CD14-positive monocyte (primary cell): ENCODE results near the gene LPA. TPM values are rescaled to one million over a fixed set of nuclear protein-coding genes. Genes with fewer than 3 reads are reported as not detected.
"Not testable (repeated sequence)": the region's sequence is repeated elsewhere in the genome, so short reads cannot be mapped to it uniquely, and the experiment has no call there.

Experiments
- DNase-seq, 3 donors: peaks; one replicate each; pipeline ENCODE4 v3.0.0-alpha.2; 2011 to 2022
- H2AFZ ChIP-seq: 2 replicates; pipeline ENCODE4 v1.6.0; 2012; ENCODE audit warnings: mild to moderate bottlenecking, low read depth, low read length, inconsistent platforms; ENCODE audit not compliant: insufficient read depth, poor library complexity, severe bottlenecking
- H3K27ac ChIP-seq, 2 donors: 1 replicate in 1 of 2; 2 replicates in 1 of 2; pipeline ENCODE4 v1.5.1; 2012 to 2013; ENCODE audit warnings: low read length in 2 of 2, control low read depth in 1 of 2, inconsistent platforms in 1 of 2, low read depth in 1 of 2, mild to moderate bottlenecking in 1 of 2
- H3K27me3 ChIP-seq, 2 donors: one replicate each; pipeline versions ENCODE4 v1.6.0 to v1.6.1; 2011 to 2013; ENCODE audit warnings: low read length in 2 of 2; ENCODE audit not compliant: control insufficient read depth in 2 of 2, insufficient read depth in 2 of 2
- H3K36me3 ChIP-seq, 2 donors: replicated peaks in 1 of 2; 1 replicate in 1 of 2; 2 replicates in 1 of 2; pipeline versions ENCODE4 v1.5.1 to v1.6.1; 2012 to 2013; ENCODE audit warnings: low read length in 2 of 2, control low read depth in 1 of 2, inconsistent platforms in 1 of 2, mild to moderate bottlenecking in 1 of 2; ENCODE audit not compliant: insufficient read depth in 2 of 2, control insufficient read depth in 1 of 2
- H3K4me1 ChIP-seq, 2 donors: 1 replicate in 1 of 2; 2 replicates in 1 of 2; pipeline versions ENCODE4 v1.5.1 to v1.6.1; 2012 to 2013; ENCODE audit warnings: low read length in 2 of 2, control low read depth in 1 of 2, inconsistent platforms in 1 of 2, mild to moderate bottlenecking in 1 of 2, moderate library complexity in 1 of 2; ENCODE audit not compliant: insufficient read depth in 2 of 2, control insufficient read depth in 1 of 2
- H3K4me2 ChIP-seq: replicated peaks from 2 replicates; pipeline ENCODE3; 2012; ENCODE audit warnings: low read length, moderate library complexity, mild to moderate bottlenecking; ENCODE audit not compliant: poor library complexity, severe bottlenecking; ENCODE audit errors: extremely low read depth
- H3K4me3 ChIP-seq, 3 experiments: fragments of 200-600 bp in 1 of 3; sonication (generic) in 1 of 3; replicated peaks in 1 of 3; 1 replicate in 2 of 3; 2 replicates in 1 of 3; pipeline ENCODE4 v1.5.1; 2011 to 2013; ENCODE audit warnings: low read length in 3 of 3, mild to moderate bottlenecking in 3 of 3, control low read depth in 2 of 3, low read depth in 2 of 3, inconsistent platforms in 1 of 3, moderate library complexity in 1 of 3
- H3K79me2 ChIP-seq: 2 replicates; pipeline ENCODE4 v1.6.0; 2012; ENCODE audit warnings: mild to moderate bottlenecking, control low read depth, inconsistent platforms, low read length, moderate library complexity; ENCODE audit not compliant: insufficient read depth
- H3K9ac ChIP-seq: 2 replicates; pipeline ENCODE4 v1.6.0; 2017; ENCODE audit warnings: low read length, mild to moderate bottlenecking; ENCODE audit not compliant: insufficient read depth, poor library complexity, severe bottlenecking
- H3K9me3 ChIP-seq, 2 donors: replicated peaks in 1 of 2; 1 replicate in 1 of 2; 2 replicates in 1 of 2; pipeline versions ENCODE4 v1.5.1 to v1.6.1; 2012 to 2013; ENCODE audit warnings: low read length in 2 of 2, control low read depth in 1 of 2; ENCODE audit not compliant: control insufficient read depth in 1 of 2, insufficient read depth in 1 of 2
- H4K20me1 ChIP-seq: 2 replicates; pipeline ENCODE4 v1.6.0; 2012; ENCODE audit warnings: mild to moderate bottlenecking, low read length, control low read depth, moderate library complexity; ENCODE audit not compliant: insufficient read depth
- H3K27ac Mint-ChIP-seq, 7 donors: one replicate each; pipeline ENCODE4 v1.8.0; 2020; ENCODE audit warnings: mild to moderate bottlenecking in 7 of 7, mixed read lengths in 7 of 7, moderate library complexity in 6 of 7, inconsistent platforms in 2 of 7
- H3K27me3 Mint-ChIP-seq, 3 donors: one replicate each; pipeline ENCODE4 v1.8.0; 2021 to 2022; ENCODE audit warnings: low read depth in 3 of 3, mild to moderate bottlenecking in 3 of 3, mixed read lengths in 3 of 3, moderate library complexity in 3 of 3, inconsistent platforms in 1 of 3
- H3K36me3 Mint-ChIP-seq, 2 donors: one replicate each; pipeline ENCODE4 v1.8.0; 2020; ENCODE audit warnings: mixed read lengths in 2 of 2, inconsistent platforms in 1 of 2, mild to moderate bottlenecking in 1 of 2
- H3K4me1 Mint-ChIP-seq: one replicate; pipeline ENCODE4 v1.8.0; 2020; ENCODE audit warnings: mild to moderate bottlenecking, mixed read lengths
- H3K4me3 Mint-ChIP-seq, 2 donors: one replicate each; pipeline ENCODE4 v1.8.0; 2020; ENCODE audit warnings: mild to moderate bottlenecking in 2 of 2, mixed read lengths in 2 of 2, moderate library complexity in 1 of 2
- H3K9me3 Mint-ChIP-seq, 7 donors: one replicate each; pipeline ENCODE4 v1.8.0; 2020 to 2022; ENCODE audit warnings: mixed read lengths in 7 of 7, mild to moderate bottlenecking in 6 of 7, moderate library complexity in 6 of 7, inconsistent platforms in 2 of 7
- WGBS: methylation state at CpG from one replicate; pipeline ENCODE4 v1.1.5; 2013; ENCODE audit warnings: missing lambda C conversion rate; ENCODE audit not compliant: insufficient coverage; 5-methylcytosine and 5-hydroxymethylcytosine counted together
- intact Hi-C, 2 donors: fragments of 100-400 bp; cut with micrococcal nuclease; formaldehyde crosslinking; loops; one replicate each; pipeline versions ENCODE4 v1.15.0 to v1.15.1; 2023
- polyA minus RNA-seq: library from RNA; depleted of rRNA, polyadenylated mRNA; stranded (reverse); fragments of >200 nt; gene quantifications from 2 replicates; pipeline ENCODE4 v1.2.3, GENCODE V29; 2012
- polyA plus RNA-seq, 3 donors: library from polyadenylated mRNA; depleted of rRNA in 1 of 3; unstranded in 2 of 3; stranded (reverse) in 1 of 3; fragments of 300-500 nt in 2 of 3; fragments of >200 nt in 1 of 3; fragmentation: Illumina TruSeq in 2 of 3; gene quantifications; 1 replicate in 2 of 3; 2 replicates in 1 of 3; pipeline ENCODE4 v1.2.3, GENCODE V29; 2012 to 2021
- total RNA-seq, 12 experiments: library from RNA in 1 of 12; stranded (reverse) in 1 of 12; fragments of 120-200 nt in 1 of 12; gene quantifications; one replicate each; pipeline ENCODE4 v1.2.4 and lab custom pipeline; 2013 to 2026; ENCODE audit warnings: mixed read lengths in 6 of 12, inconsistent platforms in 1 of 12

The LPA gene, protein sequence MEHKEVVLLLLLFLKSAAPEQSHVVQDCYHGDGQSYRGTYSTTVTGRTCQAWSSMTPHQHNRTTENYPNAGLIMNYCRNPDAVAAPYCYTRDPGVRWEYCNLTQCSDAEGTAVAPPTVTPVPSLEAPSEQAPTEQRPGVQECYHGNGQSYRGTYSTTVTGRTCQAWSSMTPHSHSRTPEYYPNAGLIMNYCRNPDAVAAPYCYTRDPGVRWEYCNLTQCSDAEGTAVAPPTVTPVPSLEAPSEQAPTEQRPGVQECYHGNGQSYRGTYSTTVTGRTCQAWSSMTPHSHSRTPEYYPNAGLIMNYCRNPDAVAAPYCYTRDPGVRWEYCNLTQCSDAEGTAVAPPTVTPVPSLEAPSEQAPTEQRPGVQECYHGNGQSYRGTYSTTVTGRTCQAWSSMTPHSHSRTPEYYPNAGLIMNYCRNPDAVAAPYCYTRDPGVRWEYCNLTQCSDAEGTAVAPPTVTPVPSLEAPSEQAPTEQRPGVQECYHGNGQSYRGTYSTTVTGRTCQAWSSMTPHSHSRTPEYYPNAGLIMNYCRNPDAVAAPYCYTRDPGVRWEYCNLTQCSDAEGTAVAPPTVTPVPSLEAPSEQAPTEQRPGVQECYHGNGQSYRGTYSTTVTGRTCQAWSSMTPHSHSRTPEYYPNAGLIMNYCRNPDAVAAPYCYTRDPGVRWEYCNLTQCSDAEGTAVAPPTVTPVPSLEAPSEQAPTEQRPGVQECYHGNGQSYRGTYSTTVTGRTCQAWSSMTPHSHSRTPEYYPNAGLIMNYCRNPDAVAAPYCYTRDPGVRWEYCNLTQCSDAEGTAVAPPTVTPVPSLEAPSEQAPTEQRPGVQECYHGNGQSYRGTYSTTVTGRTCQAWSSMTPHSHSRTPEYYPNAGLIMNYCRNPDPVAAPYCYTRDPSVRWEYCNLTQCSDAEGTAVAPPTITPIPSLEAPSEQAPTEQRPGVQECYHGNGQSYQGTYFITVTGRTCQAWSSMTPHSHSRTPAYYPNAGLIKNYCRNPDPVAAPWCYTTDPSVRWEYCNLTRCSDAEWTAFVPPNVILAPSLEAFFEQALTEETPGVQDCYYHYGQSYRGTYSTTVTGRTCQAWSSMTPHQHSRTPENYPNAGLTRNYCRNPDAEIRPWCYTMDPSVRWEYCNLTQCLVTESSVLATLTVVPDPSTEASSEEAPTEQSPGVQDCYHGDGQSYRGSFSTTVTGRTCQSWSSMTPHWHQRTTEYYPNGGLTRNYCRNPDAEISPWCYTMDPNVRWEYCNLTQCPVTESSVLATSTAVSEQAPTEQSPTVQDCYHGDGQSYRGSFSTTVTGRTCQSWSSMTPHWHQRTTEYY (N-terminal part only)
- total RNA-seq (2013) = 0.04 TPM
- not detected for polyA plus RNA-seq
- not detected in 2 replicates for polyA minus RNA-seq
- total RNA-seq (lab: John Stamatoyannopoulos, UW) = 0 to 0.90 (median 0.06) reads per million in 11 experiments

DNA sequence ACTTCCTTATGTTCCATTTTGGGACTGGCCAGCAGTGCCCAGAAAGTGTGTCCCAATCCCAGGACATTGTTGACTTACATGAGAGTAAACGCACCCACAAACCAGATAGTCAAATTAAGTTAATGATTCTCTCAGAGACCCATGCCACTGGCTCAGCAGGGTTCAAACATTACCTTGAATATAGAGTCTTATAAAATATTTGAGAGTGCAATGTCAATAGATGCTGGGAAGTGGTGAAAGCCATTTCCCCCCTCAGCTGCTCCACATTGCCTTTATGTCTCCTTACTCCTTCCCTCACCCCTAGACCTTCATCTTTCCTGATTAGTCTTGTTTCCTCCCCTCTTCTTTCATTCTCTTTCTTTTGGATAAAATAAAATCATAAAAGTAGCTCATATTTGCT is at the start of gene LPA:
Gene LPA (minus strand): TSS at position 78 of the 400 bp plus-strand sequence. CDS start 61 bp downstream, at position 17.
- H3K27ac ChIP-seq, H3K27ac Mint-ChIP-seq, H3K27me3 Mint-ChIP-seq, H3K36me3 ChIP-seq, H3K27me3 ChIP-seq, H3K4me2 ChIP-seq, H3K4me3 ChIP-seq, H4K20me1 ChIP-seq, H3K9me3 ChIP-seq, H3K4me1 ChIP-seq, DNase-seq, H3K9ac ChIP-seq, H3K4me3 Mint-ChIP-seq, H3K36me3 Mint-ChIP-seq, H3K4me1 Mint-ChIP-seq, intact Hi-C loops, H2AFZ ChIP-seq, H3K79me2 ChIP-seq, H3K9me3 Mint-ChIP-seq: not testable (repeated sequence)
- WGBS = no CpG with 5 or more reads among the region's 1 CpG

DNA sequence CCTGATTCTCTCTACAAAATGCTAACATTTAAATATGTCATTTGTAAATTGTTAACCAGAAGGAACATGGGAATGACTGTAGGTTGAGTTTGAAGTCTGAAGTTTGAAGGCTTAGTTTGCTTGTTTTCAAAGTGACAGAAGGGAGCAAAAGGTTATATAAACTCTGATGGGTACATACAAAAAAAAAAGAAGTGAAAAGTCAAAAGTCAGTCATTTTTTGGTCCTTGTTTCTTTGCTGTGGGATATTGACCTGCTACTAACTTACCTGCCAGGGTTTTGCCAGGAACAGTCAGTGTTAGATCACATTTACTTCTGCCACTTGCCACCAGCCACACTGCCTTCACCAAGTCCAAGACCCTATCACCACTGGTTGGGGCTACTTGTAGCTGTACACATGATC is 44.9 kb upstream of the LPA start:
- H3K4me1 ChIP-seq, H3K79me2 ChIP-seq, H3K4me3 Mint-ChIP-seq, H4K20me1 ChIP-seq, H2AFZ ChIP-seq, DNase-seq, H3K9me3 ChIP-seq, H3K27ac ChIP-seq, H3K4me3 ChIP-seq, H3K27ac Mint-ChIP-seq, H3K27me3 Mint-ChIP-seq, H3K36me3 ChIP-seq, H3K4me1 Mint-ChIP-seq, H3K9me3 Mint-ChIP-seq, H3K27me3 ChIP-seq, H3K9ac ChIP-seq, H3K36me3 Mint-ChIP-seq, H3K4me2 ChIP-seq, intact Hi-C loops: not testable (repeated sequence)

DNA sequence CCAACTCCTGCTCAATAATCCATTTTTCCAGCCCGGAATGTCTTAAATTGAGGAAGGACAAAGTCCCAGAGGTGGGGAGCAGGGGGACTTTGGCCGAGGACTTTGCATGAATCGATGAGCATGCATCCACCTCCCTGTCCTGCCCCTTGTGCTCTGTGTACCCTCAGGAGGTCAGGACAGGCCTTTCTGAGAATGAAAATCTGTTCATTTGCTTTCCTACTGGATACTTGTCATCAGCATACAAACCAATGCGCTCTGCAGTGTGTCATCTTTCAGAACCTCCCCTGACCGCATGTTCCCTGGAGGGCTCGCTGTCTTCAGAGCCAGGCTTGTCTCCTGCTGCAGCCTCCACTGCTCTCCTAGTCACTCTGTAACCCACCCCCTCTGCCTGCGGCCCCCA is 40.6 kb upstream of the LPA start:
- DNase-seq, H3K36me3 ChIP-seq, H3K27me3 Mint-ChIP-seq, intact Hi-C loops, H3K4me3 Mint-ChIP-seq, H3K4me2 ChIP-seq, H3K4me1 ChIP-seq, H3K4me1 Mint-ChIP-seq, H3K36me3 Mint-ChIP-seq, H3K9me3 ChIP-seq, H3K79me2 ChIP-seq, H3K27ac Mint-ChIP-seq, H3K9me3 Mint-ChIP-seq, H3K27ac ChIP-seq, H3K27me3 ChIP-seq, H2AFZ ChIP-seq, H3K4me3 ChIP-seq, H4K20me1 ChIP-seq, H3K9ac ChIP-seq: not testable (repeated sequence)
- 90% methylated on average over 4 of the region's 7 CpGs for WGBS
